Calu3 (cell line): Measurements from ENCODE around the gene ZC3H12C. TPM values are rescaled to one million over a fixed set of nuclear protein-coding genes. Genes with fewer than 3 reads are reported as not detected.

Experiments
- BruUV-seq: library from RNA; stranded (reverse); fragments of 400-500 nt; replicated peaks from 2 replicates; lab custom pipeline; 2021; lab: Mats Ljungman, UMichigan
- CTCF ChIA-PET: fragments of 300-600 bp; sonication (Branson Sonifier 250); formaldehyde crosslinking; loops from one replicate; lab custom pipeline; 2022; ENCODE audit warnings: antibody characterized with exemption; lab: Charles Lee
- DNase-seq: peaks from one replicate; pipeline ENCODE4 v3.0.0; 2022
- H3K27ac Mint-ChIP-seq: one replicate; pipeline ENCODE4 v1.8.0; 2022; ENCODE audit warnings: mixed read lengths; ENCODE audit not compliant: unreplicated experiment
- H3K27me3 Mint-ChIP-seq: one replicate; pipeline ENCODE4 v1.8.0; 2022; ENCODE audit warnings: mixed read lengths; ENCODE audit not compliant: unreplicated experiment
- H3K36me3 Mint-ChIP-seq: one replicate; pipeline ENCODE4 v1.8.0; 2022; ENCODE audit warnings: mild to moderate bottlenecking, moderate library complexity, mixed read lengths; ENCODE audit not compliant: insufficient read depth, unreplicated experiment
- H3K4me1 Mint-ChIP-seq: one replicate; pipeline ENCODE4 v1.8.0; 2022; ENCODE audit warnings: mild to moderate bottlenecking, low read depth, mixed read lengths; ENCODE audit not compliant: unreplicated experiment
- H3K4me3 Mint-ChIP-seq: one replicate; pipeline ENCODE4 v1.8.0; 2022; ENCODE audit warnings: mild to moderate bottlenecking, low read depth, moderate library complexity, mixed read lengths; ENCODE audit not compliant: unreplicated experiment
- H3K9me3 Mint-ChIP-seq: one replicate; pipeline ENCODE4 v1.8.0; 2022; ENCODE audit warnings: low read depth, mixed read lengths; ENCODE audit not compliant: unreplicated experiment
- intact Hi-C: fragments of 100-400 bp; cut with micrococcal nuclease; formaldehyde crosslinking; loops from one replicate; pipeline ENCODE4 v1.10.0; 2022; ENCODE audit not compliant: unreplicated experiment
- total RNA-seq: library from RNA; stranded (reverse); gene quantifications from 2 replicates; pipeline ENCODE4 v1.2.3, GENCODE V29; 2022
- TF ChIP-seq, protein P1 (sequence below): fragments of 200-600 bp; IDR thresholded peaks from one replicate; pipeline ENCODE4 v1.8.0; 2022; ENCODE audit warnings: antibody characterized with exemption; ENCODE audit not compliant: unreplicated experiment

The ZC3H12C gene
- total RNA-seq, 1 experiment from 2014 or later = 14.1 TPM

- Mint-ChIP-seq H3K27ac (no peak overlapping the region), H3K4me3 (no peak overlapping the region), H3K36me3 (peaks cover 12% of the 10 kb centered on the region), H3K9me3 (no peaks in the 10 kb centered on the region), H3K27me3 (no peaks in the 10 kb centered on the region), H3K4me1 (peaks cover 12% of the 10 kb centered on the region)
- no peak for DNase-seq
- CTCF ChIA-PET = no interaction called here
- no TSS peak for BruUV-seq
- intact Hi-C loops = no loop called here
- TF ChIP-seq, protein P1, sequence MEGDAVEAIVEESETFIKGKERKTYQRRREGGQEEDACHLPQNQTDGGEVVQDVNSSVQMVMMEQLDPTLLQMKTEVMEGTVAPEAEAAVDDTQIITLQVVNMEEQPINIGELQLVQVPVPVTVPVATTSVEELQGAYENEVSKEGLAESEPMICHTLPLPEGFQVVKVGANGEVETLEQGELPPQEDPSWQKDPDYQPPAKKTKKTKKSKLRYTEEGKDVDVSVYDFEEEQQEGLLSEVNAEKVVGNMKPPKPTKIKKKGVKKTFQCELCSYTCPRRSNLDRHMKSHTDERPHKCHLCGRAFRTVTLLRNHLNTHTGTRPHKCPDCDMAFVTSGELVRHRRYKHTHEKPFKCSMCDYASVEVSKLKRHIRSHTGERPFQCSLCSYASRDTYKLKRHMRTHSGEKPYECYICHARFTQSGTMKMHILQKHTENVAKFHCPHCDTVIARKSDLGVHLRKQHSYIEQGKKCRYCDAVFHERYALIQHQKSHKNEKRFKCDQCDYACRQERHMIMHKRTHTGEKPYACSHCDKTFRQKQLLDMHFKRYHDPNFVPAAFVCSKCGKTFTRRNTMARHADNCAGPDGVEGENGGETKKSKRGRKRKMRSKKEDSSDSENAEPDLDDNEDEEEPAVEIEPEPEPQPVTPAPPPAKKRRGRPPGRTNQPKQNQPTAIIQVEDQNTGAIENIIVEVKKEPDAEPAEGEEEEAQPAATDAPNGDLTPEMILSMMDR = no peak
Observed at GRCh38 chr11:110113973-110114372, 20.8 kb downstream of the ZC3H12C start.

DNA sequence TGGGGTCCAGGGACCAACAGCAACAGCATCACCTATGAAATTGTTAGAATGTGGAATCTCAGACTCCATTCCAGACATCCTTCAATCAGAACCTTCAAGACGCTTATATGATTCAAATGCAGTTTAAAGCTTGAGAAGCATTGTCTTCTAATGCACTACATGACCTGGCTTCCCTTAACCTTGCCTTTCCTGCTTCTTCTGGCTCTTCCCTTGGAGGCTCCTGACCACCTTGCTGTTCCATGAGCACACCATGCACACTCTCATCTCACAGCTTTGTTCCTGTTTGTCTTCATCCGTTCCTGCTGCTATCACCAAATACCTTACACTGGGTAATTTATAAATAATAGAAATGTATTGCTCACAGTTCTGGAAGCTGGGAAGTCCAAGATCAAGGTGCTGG is 26.1 kb downstream of the ZC3H12C start:
- intact Hi-C loops = no loop called here
- H3K27me3 Mint-ChIP-seq = no peaks in the 10 kb centered on the region
- no peaks in the 10 kb centered on the region for H3K9me3 Mint-ChIP-seq
- H3K4me1 Mint-ChIP-seq = peaks cover 25% of the 10 kb centered on the region
- H3K36me3 Mint-ChIP-seq = peaks cover 12% of the 10 kb centered on the region
- BruUV-seq = no TSS peak
- TF ChIP-seq, protein P1 = no peak
- no peak overlapping the region for H3K4me3 Mint-ChIP-seq
- DNase-seq = no peak
- CTCF ChIA-PET = no interaction called here
- no peak overlapping the region for H3K27ac Mint-ChIP-seq

DNA sequence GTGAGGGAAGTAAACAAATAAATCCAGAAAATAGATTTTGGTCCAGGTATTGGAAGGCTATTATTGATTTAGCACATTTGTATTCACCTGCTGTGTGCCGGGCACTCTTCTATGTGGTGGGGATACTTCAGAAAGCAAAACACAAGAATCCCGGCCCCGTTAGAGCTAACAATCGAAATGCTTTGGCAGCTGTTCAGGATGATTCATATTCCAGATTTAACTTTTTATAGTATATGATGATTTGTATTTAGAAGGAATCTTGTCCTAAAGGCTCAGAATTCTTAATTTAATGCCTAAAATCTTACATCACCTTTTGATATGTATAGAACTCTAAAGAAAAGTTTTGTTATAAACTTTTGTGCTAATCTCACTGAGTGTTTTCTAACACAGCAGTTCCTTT is 28.0 kb downstream of the ZC3H12C start:
- TF ChIP-seq, protein P1 = no peak
- no peak overlapping the region for H3K4me3 Mint-ChIP-seq
- no peaks in the 10 kb centered on the region for H3K9me3 Mint-ChIP-seq
- intact Hi-C loops = no loop called here
- H3K4me1 Mint-ChIP-seq = peaks cover 23% of the 10 kb centered on the region
- no peak overlapping the region for H3K27ac Mint-ChIP-seq
- peaks cover 7% of the 10 kb centered on the region for H3K36me3 Mint-ChIP-seq
- H3K27me3 Mint-ChIP-seq = no peaks in the 10 kb centered on the region
- BruUV-seq = no TSS peak
- CTCF ChIA-PET = no interaction called here
- DNase-seq = no peak

GRCh38 chr11:110123003-110123402 is 29.8 kb downstream of the ZC3H12C start:
- DNase-seq = no peak
- Mint-ChIP-seq H3K9me3 (no peaks in the 10 kb centered on the region), H3K36me3 (peaks cover 6% of the 10 kb centered on the region), H3K4me1 (peaks cover 23% of the 10 kb centered on the region), H3K27me3 (no peaks in the 10 kb centered on the region), H3K27ac (no peak overlapping the region), H3K4me3 (no peak overlapping the region)
- intact Hi-C loops = no loop called here
- BruUV-seq = no TSS peak
- TF ChIP-seq, protein P1 = no peak
- CTCF ChIA-PET = no interaction called here
